Heart left ventricle (tissue), 13 donors: Measurements from ENCODE around the gene TMEM11.

ENCODE experiments used
- POLR2A ChIP-seq, 2 donors: fragments of 450-650 bp; IDR thresholded peaks; one replicate each; pipeline ENCODE4 v1.6.1; 2017; ENCODE audit warnings: antibody characterized with exemption in 2 of 2, mild to moderate bottlenecking in 2 of 2, moderate library complexity in 2 of 2
- TF ChIP-seq, protein P1 (sequence below), 12 donors: fragments of 200-600 bp; sonication (generic) in 4 of 12; IDR thresholded peaks; one replicate each; pipeline versions ENCODE4 v1.5.0 to v1.8.0; 2018 to 2022; ENCODE audit warnings: antibody characterized with exemption in 12 of 12, mild to moderate bottlenecking in 5 of 12
- donor health status: ischemic (EF 13 %, LVEDD 7.1; RV severe dilation, severe dysfunction).
- donor health status: DM: no; HTN: yes; CAD: no.
- donor health status: DM: no; HTN: no; CAD: no.
- donor health status: ischemic (EF 25% LVEDD 6.9; RV normal size, moderate dysfunction).
- donor health status: ischemic (EF 25% LVEDD 5.7; RV mildly dilated, moderate dysfunction).
- donor health status: ischemic (EF 35%, LVEDD 5.7; RV mildly dilated, moderate dysfunction).
- donor health status: nonischemic (EF 11% LVEDD 7.7; RV severe dilation, severe dysfunction).
- donor health status: DM: yes; HTN: yes; CAD: no.
- donor health status: PGD.
- donor health status: ischemic (EF 29% LVEDD 5.4; RV normal size, mild dysfunction).
- donor health status: nonischemic (EF 23%, LVEDD 6.1; RV moderate dilation, normal function).

GRCh38 chr17:21186399-21187187 is 27.4 kb downstream of the TMEM11 start:
- TF ChIP-seq, protein P1, sequence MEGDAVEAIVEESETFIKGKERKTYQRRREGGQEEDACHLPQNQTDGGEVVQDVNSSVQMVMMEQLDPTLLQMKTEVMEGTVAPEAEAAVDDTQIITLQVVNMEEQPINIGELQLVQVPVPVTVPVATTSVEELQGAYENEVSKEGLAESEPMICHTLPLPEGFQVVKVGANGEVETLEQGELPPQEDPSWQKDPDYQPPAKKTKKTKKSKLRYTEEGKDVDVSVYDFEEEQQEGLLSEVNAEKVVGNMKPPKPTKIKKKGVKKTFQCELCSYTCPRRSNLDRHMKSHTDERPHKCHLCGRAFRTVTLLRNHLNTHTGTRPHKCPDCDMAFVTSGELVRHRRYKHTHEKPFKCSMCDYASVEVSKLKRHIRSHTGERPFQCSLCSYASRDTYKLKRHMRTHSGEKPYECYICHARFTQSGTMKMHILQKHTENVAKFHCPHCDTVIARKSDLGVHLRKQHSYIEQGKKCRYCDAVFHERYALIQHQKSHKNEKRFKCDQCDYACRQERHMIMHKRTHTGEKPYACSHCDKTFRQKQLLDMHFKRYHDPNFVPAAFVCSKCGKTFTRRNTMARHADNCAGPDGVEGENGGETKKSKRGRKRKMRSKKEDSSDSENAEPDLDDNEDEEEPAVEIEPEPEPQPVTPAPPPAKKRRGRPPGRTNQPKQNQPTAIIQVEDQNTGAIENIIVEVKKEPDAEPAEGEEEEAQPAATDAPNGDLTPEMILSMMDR (IDR thresholded peaks at IDR 0.05) = no peak
- TF ChIP-seq POLR2A (IDR thresholded peaks at IDR 0.05) = no peak
